Myocyte (in vitro differentiated cells): ENCODE data around the gene TMC3. TPM values are rescaled to one million over a fixed set of nuclear protein-coding genes. Genes with fewer than 3 reads are reported as not detected.
"Not testable (repeated sequence)": the region's sequence is repeated elsewhere in the genome, so short reads cannot be mapped to it uniquely, and the experiment has no call there.

Experiments used
- DNase-seq: peaks from one replicate; pipeline ENCODE4 v3.0.0-alpha.2; 2012; ENCODE audit warnings: low read depth
- total RNA-seq: library from RNA; depleted of rRNA; stranded (reverse); fragments of >200 nt; gene quantifications from 2 replicates; pipeline ENCODE4 v1.2.3, GENCODE V29; 2014

Gene TMC3
- total RNA-seq, 1 donor from 2014 or later: not detected

GRCh38 chr15:81347910-81348309 is 26.1 kb downstream of the TMC3 start:
- no peak for DNase-seq

- no peak for DNase-seq
Measured at GRCh38 chr15:81346611-81347010, 27.4 kb downstream of the TMC3 start.

DNA sequence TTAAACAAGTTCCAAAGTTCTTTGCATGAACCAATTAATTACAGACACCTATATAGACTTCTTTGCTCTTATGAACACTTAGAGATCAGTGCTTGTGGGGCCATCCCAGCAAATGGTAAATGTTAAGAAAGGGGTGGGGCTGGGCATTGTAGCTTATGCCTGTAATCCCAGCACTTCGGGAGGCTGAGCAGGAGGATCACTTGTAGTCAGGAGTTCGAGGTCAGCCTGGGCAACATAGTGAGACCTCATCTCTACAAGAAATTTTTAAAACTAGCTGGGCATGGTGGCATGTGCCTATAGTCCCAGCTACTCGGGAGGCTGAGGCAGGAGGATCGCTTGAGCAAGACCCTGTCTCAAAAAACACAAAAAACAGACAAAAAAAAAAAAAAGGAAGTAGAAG is 30.6 kb downstream of the TMC3 start:
- no peak for DNase-seq

DNA sequence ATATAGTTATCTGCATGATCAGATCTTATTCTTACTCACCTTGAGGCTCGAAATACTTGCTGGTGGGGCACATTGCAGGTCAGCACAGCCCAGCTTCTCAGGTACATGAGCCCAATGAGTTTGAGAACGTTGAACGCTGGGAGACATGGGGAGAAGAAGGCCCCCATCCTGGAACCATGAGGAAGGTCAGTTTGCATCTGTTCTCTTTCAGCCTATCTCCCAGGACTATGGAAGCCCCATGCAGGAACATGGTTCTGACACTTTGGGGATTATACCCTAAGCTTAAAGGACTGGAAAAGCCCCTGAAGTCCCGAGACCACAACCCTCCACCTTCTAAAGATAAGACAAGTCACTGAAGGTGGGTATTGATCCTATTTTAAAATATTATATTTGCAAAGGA is 32.7 kb downstream of the TMC3 start:
- no peak for DNase-seq

- no peak for DNase-seq
Measured at GRCh38 chr15:81339851-81340250, 34.2 kb downstream of the TMC3 start.

DNA sequence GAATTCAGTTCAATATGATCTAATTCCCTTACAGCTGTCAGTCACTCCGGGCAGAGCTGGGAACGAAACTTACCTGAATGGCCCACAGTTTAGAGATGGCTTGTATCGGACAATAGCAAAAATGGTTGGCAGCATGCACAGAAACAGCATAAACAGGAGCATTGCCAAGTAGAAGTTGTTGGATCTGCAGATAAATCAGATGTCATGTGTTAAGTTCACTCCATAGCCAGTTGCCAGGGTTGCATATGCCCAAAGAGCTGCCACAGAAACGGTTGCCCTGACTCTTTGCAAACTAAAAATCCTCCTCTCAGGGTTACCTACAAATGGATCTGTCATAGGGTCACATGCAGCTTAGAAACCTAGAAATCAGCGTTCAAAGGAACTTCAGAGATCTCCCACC is 34.7 kb downstream of the TMC3 start:
- no peak for DNase-seq

GRCh38 chr15:81338170-81339007 is 35.6 kb downstream of the TMC3 start:
- DNase-seq: peak; percentile 56

DNA sequence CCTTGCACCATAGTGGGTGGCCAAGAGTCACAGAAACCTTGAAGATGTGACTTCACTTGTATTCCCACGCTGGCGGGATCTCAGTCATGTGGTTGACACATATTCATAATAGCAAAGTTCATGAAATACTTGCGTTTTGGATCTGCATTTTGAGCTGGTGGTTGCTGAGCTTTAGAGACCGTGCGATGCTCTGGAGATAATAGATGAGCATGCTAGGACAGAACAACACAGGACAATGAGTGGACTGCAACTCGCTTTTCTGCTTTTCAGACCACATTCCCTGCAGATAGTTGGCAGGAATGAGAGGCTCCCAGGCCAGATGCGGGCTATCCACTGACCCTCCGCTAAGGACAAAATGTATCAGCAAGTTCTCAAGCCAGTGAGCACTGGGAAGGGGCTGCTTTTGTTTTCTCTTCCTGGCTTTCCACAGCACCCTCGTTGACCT is 36.3 kb downstream of the TMC3 start:
- no peak for DNase-seq

- no peak for DNase-seq
Measured at GRCh38 chr15:81337241-81337640, 36.8 kb downstream of the TMC3 start.

GRCh38 chr15:81336568-81336967 is 37.4 kb downstream of the TMC3 start:
- DNase-seq: no peak

GRCh38 chr15:81335631-81336030 is 38.4 kb downstream of the TMC3 start:
- no peak for DNase-seq

DNA sequence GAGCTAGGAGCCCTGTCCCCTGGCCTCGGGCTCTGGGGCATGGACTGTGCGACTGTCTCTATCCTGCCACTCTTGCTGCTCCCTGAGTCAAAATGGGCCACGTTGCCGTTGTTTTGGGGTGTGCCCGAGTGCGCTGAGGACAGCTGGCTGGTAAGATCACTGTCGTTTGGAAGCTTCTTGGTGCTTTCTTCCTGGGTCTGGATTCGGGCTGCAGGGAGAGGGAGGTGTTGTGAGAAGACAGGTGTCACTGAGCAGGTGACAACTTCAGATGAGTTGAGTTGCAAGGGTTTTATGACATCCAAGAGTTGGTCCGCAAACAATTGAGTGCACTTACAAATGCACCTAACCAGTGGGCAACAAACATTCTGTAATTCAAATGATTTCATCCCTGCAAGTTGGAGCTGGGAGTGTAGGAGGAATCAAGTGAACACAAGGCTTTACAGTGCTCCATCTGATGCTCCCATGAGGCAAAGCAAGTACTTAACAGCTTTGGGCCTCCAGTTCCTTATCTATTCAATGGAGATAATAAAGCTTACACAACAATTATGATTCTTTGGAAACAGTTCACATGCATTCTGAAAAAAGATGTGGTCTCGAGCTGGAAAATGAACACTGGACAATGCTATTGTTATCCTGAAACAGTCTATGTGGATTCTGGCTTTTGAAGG is 39.1 kb downstream of the TMC3 start:
- no peak for DNase-seq

DNA sequence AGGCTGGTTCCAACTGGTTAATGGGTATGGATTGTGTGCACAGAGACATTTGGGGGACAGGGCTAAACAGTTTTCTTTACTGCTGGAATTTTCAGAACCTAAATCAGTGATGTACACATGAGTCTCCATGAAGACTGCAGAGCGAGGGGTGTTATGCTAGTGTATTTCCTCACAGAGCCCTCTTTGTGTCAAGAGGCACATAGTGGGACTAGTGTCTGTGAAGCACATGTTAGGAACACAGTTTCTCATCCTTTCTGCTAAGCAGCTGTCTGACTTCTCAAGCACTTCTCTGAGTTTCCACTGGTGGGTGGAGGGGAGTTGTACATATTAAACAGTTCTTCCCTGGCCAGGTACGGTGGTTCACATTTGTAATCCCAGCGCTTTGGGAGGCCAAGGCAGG is 40.6 kb downstream of the TMC3 start:
- no peak for DNase-seq

- DNase-seq: no peak
Measured at GRCh38 chr15:81332326-81332725, 41.7 kb downstream of the TMC3 start.

DNA sequence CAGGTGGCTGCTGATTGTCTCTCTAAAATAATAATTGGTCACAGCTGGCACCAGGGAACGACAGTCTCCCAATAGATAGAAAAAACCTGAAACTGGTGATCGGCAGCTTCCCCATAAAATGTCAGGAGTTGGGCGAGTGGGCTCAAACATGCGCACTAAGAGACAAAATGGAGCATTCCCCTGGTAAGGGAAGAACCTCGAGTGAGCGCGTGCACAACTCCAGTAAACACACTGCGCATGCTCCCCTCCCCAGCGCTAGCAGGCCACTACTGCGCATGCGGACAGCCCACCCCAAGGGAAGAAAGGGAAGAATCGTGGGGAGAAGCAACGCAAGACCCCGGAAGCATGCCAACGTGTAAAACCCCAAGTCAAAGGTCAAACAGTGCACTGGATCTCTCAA is 42.4 kb downstream of the TMC3 start:
- no peak for DNase-seq

DNA sequence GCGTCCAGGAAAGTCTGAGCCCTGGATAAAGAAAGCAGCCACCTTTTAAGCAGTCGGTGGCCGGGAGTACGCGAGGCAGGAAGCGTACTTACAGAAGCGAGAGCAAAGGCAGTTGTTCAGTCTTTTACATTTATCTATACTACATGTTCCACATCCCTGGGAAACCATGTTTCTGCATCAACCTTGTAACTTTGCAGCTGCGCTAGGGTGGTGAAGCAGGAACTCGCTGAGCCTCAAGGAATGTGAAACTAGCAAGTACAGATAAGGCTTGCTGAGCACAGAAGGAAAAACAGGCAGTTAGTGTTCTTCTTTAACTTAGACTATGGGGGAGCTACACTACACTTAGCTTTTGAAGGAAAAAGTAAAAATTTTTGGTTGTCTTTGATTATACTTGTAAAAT is 42.9 kb downstream of the TMC3 start:
- DNase-seq: not testable (repeated sequence)

- no peak for DNase-seq
Measured at GRCh38 chr15:81330366-81331090, 43.5 kb downstream of the TMC3 start.

DNA sequence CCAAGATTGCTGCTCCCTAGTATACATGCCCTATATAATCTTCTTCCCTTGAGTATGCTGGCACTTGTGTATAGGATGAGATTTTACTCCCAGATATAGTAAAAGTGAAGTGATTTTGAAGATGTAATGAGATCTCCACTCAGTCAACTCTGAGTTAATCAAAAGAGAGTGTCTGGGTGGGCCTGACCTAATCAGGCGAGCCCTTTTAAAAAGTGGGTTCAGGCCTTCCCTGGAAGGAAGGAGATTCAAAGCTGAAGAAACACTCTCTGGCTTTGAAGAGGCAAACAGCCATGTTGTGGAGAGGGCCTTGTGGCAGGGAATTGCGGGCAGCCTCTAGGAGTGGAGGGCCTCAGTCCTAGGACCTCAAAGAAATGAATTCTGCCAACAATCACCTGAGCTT is 44.6 kb downstream of the TMC3 start:
- DNase-seq: no peak

- DNase-seq: peak; percentile 87
Measured at GRCh38 chr15:81327516-81327915, 46.5 kb downstream of the TMC3 start.

DNA sequence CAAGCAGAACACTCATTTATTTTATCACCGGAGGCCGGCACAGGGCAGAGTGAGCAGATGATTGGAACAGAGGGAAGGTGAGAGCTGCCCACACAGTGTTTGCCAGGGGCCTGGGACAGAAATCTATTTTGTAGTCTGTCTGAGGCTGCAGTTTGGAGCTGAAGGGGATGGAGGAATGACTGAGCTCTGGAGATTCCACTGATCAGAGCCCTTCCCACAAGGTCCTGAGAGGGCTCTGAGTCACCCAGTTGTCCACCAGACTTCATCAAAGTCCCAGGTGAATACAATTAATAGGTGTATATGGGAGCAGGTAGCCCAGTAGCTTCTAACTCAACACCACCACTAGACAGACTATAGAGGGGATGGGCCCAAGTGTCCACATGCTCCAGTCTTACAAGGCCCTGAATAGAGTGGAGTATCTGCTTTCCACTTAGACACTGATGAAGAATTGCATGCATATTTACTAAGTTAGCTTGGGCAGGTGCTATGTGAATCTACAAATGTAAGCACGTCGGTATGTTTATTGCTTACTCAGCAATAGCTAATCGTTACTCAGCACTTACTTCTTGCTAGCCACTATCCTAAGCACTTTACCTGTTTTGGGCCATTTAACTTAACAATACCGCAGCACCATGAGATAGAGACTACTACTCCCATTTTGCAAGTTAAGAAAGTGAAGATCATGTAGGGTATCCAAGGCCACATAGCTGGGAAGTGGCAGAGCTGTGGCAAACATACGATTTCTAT is 47.4 kb downstream of the TMC3 start:
- no peak for DNase-seq
